ENCODE data around the gene KLC1.

The KLC1 gene

DNA sequence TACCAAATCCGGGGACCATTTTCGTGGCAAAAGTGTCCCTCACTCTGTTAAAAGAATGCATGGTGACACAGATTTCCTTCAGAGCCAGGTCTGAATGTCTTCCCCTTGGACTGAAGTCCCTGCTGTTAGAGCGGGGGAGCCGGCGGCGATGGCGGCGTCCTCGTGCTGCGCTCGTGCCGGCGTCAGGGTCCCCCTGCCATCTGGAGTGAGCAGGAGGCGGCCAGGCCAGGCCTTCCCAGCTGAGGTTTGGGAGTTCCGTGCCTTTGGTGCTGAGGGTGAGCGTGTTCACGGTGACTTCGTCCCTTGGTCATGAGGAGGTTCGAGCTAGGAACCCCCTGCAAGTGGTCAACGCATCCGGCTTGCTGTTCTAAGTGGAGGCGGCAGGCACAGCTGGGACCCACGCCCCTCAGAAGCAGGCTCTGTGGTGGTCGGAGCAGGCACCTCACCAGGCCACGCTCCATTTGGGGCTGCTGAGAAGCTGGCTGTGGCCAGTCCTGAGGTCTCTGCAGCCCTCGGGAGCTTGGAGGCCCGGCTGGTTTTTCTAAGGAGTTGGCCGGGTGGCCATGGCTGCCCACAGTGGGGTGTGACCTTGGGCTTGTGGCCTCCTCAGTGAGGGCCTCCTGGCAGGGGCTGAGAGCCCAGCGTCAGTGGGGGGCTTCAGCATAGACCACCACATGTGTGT lies 96.1 kb downstream of the KLC1 start:
- no peak for DNase-seq

DNA sequence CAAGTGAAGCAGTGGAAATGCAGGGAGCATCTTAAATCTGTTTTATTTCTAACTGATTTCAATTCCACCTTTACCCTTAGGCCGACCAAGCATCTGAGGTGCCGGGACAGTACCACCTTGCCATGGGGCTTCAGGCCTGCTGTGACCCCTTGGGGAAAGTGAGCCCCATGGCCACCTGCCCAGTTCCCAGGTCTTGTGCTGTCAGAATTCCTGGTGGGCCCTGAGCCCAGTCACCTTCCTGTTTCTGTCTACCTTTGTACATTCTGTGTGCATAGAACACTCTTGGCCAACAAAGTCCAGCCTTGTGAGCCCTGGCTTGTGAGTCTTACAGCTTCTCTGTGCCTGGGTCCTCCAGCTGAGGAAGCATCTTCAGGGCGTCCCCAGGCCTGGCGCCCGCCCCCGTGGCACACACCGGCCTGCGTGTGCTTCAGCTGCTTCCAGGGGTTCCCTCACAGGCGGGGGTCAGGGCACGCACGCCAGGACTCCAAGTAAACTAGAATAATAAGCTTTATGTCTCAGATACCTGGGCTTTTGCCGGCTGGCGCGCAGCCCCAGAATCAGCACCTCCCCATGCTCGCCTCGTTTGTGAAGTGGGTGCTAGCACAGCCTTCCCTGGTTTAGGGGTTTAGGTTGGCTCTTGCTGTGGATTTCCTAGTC lies 96.9 kb downstream of the KLC1 start:
- no peak for DNase-seq

DNA sequence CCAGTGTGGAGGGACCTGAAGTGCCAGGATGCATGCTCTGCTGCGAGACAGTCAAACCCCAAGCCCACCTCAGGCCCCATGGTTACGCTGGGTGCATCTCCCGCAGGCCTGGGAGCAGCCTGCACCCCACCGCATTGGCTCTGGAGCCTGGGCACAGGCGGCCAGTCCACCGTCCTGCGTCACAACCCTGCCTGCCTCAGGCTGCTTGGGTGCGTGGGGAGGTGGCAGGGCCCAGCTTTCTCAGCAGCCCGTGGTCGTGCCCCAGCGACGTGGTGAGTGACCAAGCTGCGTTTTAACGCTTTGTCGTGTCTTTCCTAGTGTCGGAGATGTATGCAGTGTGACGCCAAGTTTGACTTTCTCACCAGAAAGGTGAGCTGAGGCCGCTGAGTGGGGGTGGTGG lies 97.5 kb downstream of the KLC1 start:
- no peak for DNase-seq

DNA sequence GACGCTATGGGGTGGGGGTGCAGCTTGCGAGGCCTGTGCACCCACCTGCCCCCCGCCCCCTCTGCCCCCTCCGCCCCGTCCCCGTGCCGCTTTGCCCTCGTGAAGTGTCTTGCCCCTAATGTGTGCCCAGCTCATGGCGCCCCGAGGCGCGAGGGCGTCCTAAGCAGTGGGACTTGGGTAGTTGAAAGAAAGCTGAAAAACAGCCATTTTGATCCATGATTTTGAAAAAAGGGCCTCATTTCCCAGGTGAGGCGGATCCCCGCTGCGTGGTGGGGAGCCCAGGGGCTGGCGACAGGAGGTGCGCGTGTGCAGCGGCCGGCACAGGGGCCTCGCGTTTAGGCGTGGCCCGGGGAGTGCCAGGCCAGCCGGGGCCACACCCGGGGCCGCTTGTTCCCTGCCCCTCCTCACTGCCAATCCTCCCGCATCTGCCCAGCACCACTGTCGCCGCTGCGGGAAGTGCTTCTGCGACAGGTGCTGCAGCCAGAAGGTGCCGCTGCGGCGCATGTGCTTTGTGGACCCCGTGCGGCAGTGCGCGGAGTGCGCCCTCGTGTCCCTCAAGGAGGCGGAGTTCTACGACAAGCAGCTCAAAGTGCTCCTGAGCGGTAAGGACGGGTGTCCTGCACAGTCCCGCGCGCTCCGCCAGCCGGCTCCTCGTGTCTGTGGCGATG lies 98.4 kb downstream of the KLC1 start:
- DNase-seq: no peak

DNA sequence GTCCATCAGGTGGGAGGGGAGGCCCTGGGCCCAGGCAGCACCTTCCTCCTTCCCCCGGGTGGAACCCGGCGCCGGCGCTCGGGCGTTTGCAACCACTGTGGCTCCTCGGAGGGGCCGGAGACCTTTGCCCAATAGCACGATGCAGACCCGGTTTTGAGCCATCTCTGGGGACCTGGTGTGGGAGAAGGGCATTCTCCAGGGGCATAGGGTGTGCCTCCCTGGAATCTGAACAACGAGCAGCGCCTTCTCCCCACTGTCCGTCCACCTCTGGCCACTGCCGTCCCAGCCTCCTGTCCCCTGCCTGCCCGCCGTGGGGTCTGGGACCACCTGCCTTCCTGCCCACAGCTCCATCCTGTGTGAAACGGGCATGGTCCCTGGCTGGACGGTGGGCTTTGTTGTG lies 99.1 kb downstream of the KLC1 start:
- DNase-seq: no peak

DNA sequence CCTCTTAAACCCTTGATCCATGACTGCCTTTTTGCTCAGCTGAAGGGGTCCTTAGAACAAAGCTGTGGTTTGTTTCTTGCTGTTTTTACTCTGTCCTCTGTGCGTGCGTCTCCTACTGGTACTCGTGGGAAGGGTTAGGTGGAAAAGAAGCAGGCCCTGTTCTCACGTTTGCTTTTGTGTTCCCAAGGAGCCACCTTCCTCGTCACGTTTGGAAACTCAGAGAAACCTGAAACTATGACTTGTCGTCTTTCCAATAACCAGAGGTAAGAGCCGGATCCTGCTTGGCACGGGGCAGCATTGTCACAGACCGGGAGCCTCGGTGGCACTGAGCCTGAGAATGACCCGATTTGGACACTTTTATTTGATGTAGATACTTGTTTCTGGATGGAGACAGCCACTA lies 99.7 kb downstream of the KLC1 start:
- DNase-seq: no peak

DNA sequence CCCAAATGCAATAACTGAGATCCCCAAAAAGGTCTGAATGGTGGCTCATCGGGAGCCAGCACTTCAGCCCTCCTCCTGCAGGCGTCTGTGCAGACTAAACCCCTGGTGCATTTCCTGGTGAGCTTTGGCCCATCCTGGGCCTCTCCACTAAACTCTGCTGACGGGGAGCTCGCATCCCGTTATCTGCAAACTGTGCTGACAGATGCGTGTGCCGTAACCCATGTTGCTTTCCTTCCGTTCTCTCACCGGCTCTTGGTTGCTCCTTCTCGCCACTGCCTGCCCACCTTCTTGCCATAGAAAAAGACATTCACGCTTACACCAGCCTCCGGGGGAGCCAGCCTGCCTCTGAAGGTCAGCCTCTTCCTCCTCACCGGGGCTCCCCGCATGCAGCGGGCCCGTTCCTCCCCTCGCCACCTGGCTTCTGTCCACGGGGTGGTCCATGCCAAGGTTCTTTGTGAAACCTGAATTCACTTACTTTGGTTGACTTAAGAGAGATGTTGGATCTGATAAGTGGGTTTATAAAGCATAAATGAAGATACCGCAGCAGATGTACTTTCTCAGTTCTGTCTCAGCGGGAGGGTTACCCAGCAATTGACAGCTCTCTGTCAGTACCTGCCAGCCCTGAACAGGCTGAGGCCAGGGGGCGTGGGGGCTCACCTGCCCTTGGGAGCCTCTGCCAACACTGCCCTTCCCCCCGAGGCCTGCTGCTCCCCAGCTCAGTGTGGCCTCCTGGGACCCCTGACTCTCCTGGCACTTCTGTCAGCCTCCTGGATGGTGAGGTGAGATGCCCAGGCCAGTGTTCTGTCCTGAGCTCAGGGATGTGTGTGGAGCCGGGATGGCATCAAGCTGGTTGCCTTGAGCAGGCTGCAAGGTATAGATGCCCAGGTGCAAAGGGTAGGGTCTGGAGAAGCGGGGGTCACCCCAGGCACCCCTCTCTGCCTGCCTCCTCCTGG lies 100.8 kb downstream of the KLC1 start:
- DNase-seq: no peak

DNA sequence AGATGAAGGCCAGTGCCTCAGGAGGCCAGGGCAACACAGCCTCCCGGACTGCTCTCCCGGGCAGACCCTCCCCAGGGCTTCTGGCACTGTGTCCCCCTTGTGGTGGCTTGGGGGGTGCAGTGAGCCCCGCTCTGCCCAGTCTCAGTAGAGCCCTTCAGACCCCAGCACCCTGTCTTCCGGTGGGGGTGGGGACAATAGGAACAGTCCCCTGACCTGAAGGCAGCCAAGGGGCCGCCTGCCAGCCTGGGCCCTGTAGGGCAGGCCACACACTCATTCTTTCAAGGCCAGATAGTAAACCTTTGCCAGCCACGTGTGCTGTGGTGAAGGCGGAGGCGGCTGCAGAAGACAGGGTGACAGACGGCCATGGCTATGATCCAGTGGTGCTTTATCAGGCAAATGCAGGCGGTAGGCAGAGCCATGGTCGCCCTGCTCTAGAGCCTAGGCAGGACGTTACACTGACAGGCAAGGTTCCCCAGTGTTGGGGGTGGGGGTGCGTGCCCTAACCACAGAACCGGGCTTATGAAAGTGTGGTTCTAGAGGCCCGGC lies 101.6 kb downstream of the KLC1 start:
- DNase-seq: no peak

DNA sequence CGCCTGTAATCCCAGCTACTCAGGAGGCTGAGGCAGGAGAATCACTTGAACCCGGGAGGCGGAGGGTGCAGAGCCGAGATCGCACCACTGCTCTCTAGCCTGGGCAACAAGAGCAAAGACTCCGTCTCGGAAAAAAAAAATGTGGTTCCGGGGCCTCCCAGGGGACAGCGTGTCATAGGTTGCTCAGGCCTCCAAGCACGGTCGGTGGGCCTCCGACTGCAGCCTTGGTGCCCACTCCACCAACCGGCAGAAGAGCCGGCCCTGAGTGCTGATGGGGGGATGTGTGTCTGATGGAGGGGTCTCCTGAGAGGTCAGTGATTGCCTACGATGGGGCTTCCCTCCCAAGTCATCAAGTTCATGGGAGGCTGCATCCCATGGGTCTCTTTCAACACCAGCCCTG lies 102.5 kb downstream of the KLC1 start:
- no peak for DNase-seq

DNA sequence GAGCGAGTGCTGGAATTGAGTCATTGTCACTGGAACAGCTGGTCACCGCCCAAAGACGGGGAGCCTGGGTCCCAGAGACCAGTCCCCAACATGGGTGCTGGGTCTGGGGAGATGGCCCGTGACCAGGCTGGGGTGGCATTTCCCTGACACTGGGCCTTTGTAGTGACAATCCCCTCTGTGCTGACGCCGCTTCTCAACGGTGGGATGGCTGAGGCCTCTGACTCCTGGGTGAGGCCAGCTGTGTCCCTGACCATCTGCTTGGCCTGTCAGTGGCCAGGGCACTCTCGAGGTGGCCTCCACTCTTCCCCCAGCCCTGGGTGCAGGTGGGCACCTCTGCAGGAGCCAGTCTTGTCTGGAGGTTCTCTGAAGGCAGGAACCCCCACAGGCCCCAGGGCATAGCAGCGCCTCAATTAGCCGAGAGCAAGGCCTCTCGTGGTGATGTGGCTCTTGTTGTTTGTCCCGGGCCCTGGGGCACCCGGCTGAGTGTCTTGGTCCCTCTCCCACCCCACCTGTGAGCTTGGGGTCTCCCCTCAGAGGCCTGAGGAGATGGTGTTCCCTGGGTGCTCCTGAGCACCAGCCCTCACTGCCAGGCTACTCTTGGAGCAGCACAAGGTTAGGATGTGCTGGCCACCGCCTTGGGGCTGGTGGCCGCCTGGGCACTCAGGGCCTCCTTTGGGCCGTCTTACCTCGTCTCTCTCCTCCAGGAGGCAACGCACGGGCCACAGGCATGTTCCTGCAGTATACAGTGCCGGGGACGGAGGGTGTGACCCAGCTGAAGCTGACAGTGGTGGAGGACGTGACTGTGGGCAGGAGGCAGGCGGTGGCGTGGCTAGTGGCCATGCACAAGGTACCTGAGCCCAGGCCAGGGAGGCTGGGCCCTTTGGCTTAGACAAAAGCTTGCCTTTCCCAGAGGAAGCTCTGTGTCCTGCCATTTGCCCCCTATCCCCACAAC lies 103.2 kb downstream of the KLC1 start:
- no peak for DNase-seq

DNA sequence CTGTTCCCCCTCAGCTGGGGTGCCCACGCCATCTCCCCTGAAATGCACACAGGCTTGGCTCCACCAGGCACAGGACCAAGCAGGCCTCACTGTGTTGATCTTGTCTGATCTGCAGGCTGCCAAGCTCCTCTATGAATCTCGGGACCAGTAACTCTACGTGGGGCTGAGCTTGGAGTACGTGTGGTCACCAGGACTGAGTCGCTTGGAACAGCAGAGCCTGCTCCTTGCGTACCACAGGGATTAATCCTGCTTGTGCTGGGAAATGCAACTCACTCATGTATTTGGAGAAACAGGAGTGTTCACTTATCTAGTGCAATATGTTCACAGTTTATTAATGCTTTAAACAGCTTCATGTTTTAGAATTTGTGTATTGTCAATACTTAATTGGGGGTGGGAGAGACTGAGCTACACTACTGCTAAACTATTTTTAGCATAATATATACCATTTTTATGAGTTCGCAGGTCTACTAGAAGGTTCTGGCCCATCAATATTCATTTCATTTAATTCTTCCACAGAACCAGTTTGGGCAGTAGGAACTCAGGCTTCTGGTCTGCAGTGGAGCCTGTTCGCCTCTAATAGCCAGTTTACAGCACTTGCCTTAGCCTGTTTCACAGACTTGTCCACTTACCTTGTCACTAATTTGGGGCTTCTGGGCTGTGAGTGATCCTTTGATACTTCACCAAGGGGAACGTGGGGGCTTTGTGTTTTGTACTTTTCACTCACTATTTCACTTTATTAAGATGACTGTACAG lies 104.0 kb downstream of the KLC1 start:
- DNase-seq: no peak

DNA sequence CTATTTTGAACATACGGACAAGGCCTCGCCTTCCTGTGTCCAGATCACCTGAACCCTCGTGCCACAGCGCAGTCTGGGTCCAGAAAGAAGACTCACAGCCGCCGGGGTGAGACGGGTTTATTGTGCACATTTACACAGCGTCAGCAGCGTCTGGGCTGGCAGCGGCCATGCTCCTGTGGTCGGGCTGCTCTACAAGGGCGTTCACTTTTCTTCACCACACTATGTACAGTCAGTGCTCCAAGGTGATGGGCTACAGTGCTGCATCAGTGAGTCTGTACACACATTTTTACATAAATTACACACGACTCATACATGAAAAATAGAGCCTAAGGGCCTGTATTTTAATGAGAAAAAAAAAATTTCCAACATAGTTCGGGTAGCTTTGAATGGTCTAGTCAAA lies 104.6 kb downstream of the KLC1 start:
- DNase-seq: no peak

DNA sequence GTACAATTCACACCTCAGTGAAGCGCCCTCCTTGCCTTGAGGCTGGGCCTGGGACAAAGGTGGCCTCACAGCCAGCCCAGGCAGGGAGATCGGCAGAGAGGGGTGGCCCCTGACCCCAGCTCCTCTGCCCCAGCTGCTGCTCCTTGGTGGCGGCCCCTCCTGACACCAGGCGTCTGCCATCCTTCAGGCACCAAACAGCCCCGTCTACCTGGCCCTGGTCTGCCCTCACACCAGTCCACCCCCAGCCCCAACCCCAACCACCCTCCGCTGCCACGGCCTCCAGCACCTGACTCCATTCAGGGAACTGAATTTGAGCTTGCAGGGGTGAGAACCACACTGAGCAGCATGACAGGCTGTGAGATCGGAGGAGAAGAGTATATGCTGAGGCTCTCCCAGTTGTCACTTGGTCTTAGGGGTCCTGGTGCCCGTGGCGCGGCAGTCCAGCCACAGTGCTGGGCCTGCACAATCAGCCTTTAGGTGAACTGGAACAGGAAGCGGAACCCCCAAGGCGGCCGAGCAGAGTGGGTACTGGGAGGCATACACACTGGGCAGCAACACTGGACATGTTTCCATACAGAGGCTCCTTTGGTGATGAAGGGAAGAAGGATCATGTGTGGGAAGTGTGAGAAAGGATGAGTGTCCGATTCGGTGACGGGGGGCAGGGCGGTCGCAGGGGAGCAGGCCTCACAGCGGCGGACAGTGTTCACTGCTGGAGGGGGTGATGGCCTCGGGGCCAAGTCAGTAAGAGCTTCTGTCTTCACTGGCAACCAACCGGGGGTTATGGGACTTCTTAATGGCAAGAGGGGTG lies 105.3 kb downstream of the KLC1 start:
- no peak for DNase-seq

DNA sequence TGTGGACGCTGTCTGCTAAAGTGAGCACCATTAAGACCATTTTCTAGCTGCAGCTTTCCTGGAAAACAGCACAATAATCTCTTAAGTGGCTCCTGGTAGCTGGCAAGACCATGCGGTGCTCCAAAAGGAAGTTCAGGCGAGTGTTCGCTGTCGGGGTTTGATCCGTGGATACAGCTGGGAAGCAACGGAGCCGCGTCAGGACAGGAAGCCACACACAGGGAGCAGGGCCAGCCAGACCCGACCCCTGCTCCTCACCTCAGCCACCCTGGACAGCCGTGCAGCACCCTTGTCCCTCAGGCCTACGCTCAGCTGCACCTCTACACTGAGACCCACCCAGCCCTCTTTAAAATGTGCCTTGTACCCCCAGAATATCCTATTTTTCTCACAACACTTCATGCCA lies 106.0 kb downstream of the KLC1 start:
- DNase-seq: no peak

DNA sequence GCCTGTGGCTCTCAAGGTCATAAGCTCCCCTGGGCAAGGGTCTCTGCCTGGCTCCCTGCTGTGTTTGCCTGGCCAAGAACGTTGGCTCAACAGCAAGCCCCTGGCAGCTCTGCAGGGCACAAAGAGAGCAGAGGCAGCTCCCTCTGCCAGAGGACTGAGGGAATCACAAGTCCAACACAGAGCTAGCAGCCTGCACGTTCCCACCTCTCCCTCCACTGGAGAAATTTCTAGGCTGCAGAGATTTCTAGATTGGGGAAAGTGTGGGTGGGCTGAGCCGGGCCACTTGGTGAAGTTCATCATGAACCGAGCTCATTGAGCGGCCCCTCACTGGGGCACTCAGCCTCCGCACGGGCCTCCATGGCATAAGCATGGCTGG lies 106.4 kb downstream of the KLC1 start:
- DNase-seq: no peak

DNA sequence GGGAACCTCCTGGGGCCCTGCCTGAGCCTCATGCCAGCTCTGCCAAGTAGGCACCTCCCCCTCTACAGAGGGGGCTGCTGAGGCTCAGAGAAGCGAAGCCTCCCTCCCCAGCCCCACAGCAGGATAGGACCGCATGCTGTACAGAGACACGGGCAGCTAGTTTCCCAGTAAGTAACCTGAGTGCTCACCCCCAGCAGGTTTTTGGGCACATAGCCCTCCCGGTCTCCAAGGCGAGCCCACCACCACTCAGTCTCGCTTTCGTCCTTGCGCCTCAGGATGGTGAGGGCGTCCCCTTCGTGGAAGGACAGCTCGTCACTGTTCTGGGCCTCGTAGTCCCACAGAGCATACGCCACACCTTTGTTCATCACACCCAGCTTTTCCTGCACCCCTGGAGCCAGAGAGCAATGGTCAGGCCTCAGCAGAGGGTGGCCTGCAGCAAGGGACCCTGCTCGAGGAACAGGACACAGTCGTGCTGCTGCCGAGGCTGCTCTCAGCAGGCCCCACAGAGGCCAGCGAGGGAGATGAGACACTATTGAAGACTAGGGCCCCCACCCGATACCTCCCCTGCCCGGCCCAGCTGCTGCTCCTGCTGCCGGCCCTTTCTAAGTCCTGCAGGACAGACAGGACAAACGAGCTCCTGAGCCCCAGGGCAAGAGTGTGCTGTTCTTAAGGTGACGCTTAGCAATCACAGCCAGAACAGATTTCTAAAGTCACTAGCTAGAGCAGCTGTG lies 107.0 kb downstream of the KLC1 start:
- DNase-seq: no peak

DNA sequence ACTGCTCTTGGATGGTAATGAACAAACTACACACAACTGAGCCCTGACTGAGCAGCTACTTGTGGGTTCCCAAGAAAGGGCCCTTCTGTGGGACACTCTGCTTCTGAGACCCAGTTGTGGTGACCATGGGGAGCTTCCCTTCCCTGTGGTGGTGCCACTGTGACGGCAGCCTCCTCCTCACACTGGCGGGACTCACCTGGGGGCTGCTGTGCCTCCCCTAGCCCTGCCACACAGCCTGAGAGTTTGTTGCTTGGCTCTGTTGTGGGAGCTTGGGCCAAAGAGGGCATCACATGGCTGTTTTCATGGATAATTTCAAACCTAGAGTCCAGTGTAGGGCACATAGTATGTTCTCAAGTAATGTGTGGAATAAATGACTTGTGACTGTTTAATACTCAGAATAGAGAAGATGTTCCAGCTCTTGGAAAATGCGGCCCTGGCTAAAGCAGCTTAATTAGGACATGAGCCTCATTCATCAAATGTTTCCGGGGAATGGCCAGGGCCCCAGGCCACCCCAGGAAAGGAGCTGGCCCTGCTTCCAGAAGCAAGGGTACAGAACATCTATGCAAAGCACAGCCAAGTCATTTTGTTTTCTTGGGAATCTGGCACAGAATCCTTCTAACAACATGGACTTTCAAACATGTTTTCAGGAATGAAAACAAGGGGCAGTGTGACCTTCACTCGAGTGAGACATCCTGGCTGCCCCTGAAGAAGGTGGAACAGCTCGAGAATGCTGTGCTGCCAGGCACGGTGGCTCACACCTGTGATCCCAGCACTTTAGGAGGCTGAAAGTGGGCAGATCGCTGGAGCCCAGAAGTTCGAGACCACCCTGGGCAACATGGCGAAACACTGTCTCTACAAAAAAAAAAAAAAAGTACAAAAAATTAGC lies 107.8 kb downstream of the KLC1 start:
- no peak for DNase-seq

DNA sequence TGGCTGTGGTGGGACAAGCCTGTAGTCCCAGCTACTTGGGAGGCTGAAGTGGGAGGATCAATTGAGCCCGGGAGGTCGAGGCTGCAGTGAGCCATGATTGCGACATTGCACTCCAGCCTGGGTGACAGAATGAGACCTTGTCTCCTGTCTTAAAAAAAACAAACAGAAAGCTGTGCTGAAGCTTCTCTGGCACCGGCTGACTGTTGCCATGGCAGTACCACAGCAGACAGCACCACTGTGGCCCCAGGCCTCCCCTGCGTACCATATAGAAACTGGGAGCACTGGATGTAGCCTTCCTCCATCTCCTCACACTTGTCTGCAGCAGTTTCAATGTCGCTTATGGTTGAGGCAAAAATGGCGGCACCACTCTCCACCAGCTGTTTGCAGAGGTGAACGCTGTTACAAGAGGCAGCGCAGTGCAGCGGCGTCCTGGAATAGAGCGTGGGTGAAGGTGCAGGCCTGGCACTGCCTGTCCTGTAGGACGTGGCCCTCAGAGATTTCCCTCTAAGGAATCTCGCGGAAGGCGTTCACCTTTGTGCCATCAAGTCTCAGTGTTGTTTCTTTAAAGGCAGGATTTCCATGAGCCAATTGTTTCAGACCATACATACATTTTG lies 108.5 kb downstream of the KLC1 start:
- no peak for DNase-seq
